ENCODE measurements around the gene MICAL2.

The MICAL2 gene

GRCh38 chr11:12290477-12290922 is 180.1 kb downstream of the MICAL2 start:
- no peak for DNase-seq (ENCODE audit: low read depth)
- no peak overlapping the region for H3K4me3 ChIP-seq (ENCODE audit: low read length)
- no peak for TF ChIP-seq CTCF (conservative IDR thresholded peaks at IDR 0.05; ENCODE audit: low read depth, low read length)

GRCh38 chr11:12291313-12291712 is 180.9 kb downstream of the MICAL2 start:
- DNase-seq (ENCODE audit: low read depth), result no peak
- no peak for TF ChIP-seq CTCF (conservative IDR thresholded peaks at IDR 0.05; ENCODE audit: low read depth, low read length)
- no peak overlapping the region for H3K4me3 ChIP-seq (ENCODE audit: low read length)

- H3K4me3 ChIP-seq (ENCODE audit: low read length), result no peak overlapping the region
- no peak for DNase-seq (ENCODE audit: low read depth)
- no peak for TF ChIP-seq CTCF (conservative IDR thresholded peaks at IDR 0.05; ENCODE audit: low read depth, low read length)
Measured at GRCh38 chr11:12291766-12292165, 181.4 kb downstream of the MICAL2 start.

GRCh38 chr11:12292766-12293165 is 182.4 kb downstream of the MICAL2 start:
- TF ChIP-seq CTCF (conservative IDR thresholded peaks at IDR 0.05; ENCODE audit: low read depth, low read length), result no peak
- no peak for DNase-seq (ENCODE audit: low read depth)
- H3K4me3 ChIP-seq (ENCODE audit: low read length), result no peak overlapping the region

GRCh38 chr11:12293486-12293885 is 183.1 kb downstream of the MICAL2 start:
- no peak overlapping the region for H3K4me3 ChIP-seq (ENCODE audit: low read length)
- DNase-seq (ENCODE audit: low read depth), result no peak
- TF ChIP-seq CTCF (conservative IDR thresholded peaks at IDR 0.05; ENCODE audit: low read depth, low read length), result no peak

GRCh38 chr11:12294613-12295012 is 184.2 kb downstream of the MICAL2 start:
- H3K4me3 ChIP-seq (ENCODE audit: low read length), result no peak overlapping the region
- no peak for TF ChIP-seq CTCF (conservative IDR thresholded peaks at IDR 0.05; ENCODE audit: low read depth, low read length)
- no peak for DNase-seq (ENCODE audit: low read depth)

- no peak for TF ChIP-seq CTCF (conservative IDR thresholded peaks at IDR 0.05; ENCODE audit: low read depth, low read length)
Measured at GRCh38 chr11:12295943-12296342, 185.6 kb downstream of the MICAL2 start.

More at GRCh38 chr11:12295943-12296342, 185.6 kb downstream of the MICAL2 start:
- DNase-seq (ENCODE audit: low read depth), result no peak
- no peak overlapping the region for H3K4me3 ChIP-seq (ENCODE audit: low read length)

All from retinal pigment epithelial cell (primary cell).